HepG2 (cell line): ENCODE results near the gene PSME3IP1. TPM values are rescaled to one million over a fixed set of nuclear protein-coding genes. Genes with fewer than 3 reads are reported as not detected.

Experiments
- ATAC-seq: fragments of 200-7000 bp; cut with Tn5 transposase; 3 replicates; pipeline ENCODE4 v1.9.1; 2020; ENCODE audit warnings: mild to moderate bottlenecking, moderate library complexity
- BruUV-seq: library from RNA; stranded (reverse); fragments of 400-500 nt; replicated peaks from 2 replicates; lab custom pipeline; 2021; lab: Mats Ljungman, UMichigan
- CTCF ChIA-PET: fragments of 300-600 bp; formaldehyde crosslinking; extraction: SDS; loops from one replicate; lab custom pipeline; 2021; ENCODE audit warnings: low total read pairs, inconsistent platforms, low intra/inter-chr PET ratio; lab: Yijun Ruan, JAX
- POLR2A ChIA-PET: fragments of 350-600 bp; sonication (Branson Sonifier 250); formaldehyde crosslinking; loops from one replicate; lab custom pipeline; 2020; ENCODE audit warnings: antibody characterized with exemption, inconsistent platforms; lab: Yijun Ruan, JAX
- DNase-seq: peaks from one replicate; pipeline ENCODE4 v3.0.0-alpha.2; 2015; ENCODE audit warnings: low spot score
- FAIRE-seq: peaks from 3 replicates; lab custom pipeline; 2011; peaks lifted over from hg19 to GRCh38; lab: Jason Lieb, UNC
- H2AFZ ChIP-seq: one replicate; pipeline ENCODE4 v1.6.1; 2011; ENCODE audit warnings: low read length, inconsistent platforms
- H3K27ac ChIP-seq: fragments of 300-600 bp; 3 replicates; pipeline ENCODE4 v1.8.0; 2011; ENCODE audit warnings: mixed run types, mild to moderate bottlenecking, mixed read lengths, low read length, inconsistent platforms; ENCODE audit not compliant: insufficient read depth; ENCODE audit errors: extremely low read length
- H3K27me3 ChIP-seq, 2 experiments: fragments of 200-600 bp in 1 of 2; 2 replicates in 1 of 2; 3 replicates in 1 of 2; pipeline versions ENCODE4 v1.6.0 to v1.8.0; 2011; ENCODE audit warnings: low read length in 2 of 2, mild to moderate bottlenecking in 2 of 2, moderate library complexity in 2 of 2, inconsistent platforms in 1 of 2; ENCODE audit not compliant: insufficient read depth in 2 of 2, control insufficient read depth in 1 of 2
- H3K36me3 ChIP-seq, 2 experiments: fragments of 200-600 bp in 1 of 2; replicated peaks in 1 of 2; 2 replicates in 1 of 2; 3 replicates in 1 of 2; pipeline versions ENCODE4 v1.5.1 to v1.8.0; 2011; ENCODE audit warnings: low read length in 2 of 2, inconsistent platforms in 1 of 2; ENCODE audit not compliant: insufficient read depth in 2 of 2, control insufficient read depth in 1 of 2
- H3K4me1 ChIP-seq: 2 replicates; pipeline ENCODE4 v1.5.1; 2012; ENCODE audit warnings: low read length, inconsistent platforms; ENCODE audit not compliant: insufficient read depth
- H3K4me2 ChIP-seq: 2 replicates; pipeline ENCODE4 v1.6.0; 2011; ENCODE audit warnings: low read depth, low read length, inconsistent platforms
- H3K4me3 ChIP-seq, 3 experiments: fragments of 200-600 bp in 1 of 3; sonication (generic), shearing (Covaris generic) in 1 of 3; replicated peaks in 1 of 3; 2 replicates each; pipeline ENCODE4 v1.5.1; 2011 to 2016; ENCODE audit warnings: low read length in 3 of 3, inconsistent platforms in 2 of 3, low read depth in 2 of 3, mild to moderate bottlenecking in 2 of 3, control low read depth in 1 of 3, mixed read lengths in 1 of 3; ENCODE audit not compliant: insufficient read depth in 1 of 3
- H3K79me2 ChIP-seq: one replicate; pipeline ENCODE4 v1.6.1; 2011; ENCODE audit warnings: low read length, inconsistent platforms; ENCODE audit not compliant: insufficient read depth
- H3K9ac ChIP-seq: 2 replicates; pipeline ENCODE4 v1.6.0; 2011; ENCODE audit warnings: mild to moderate bottlenecking, low read depth, low read length, inconsistent platforms; ENCODE audit not compliant: insufficient read depth
- H3K9me3 ChIP-seq: 2 replicates; pipeline ENCODE4 v1.5.1; 2012; ENCODE audit warnings: mild to moderate bottlenecking, low read length
- H4K20me1 ChIP-seq: 2 replicates; pipeline ENCODE4 v1.6.0; 2011; ENCODE audit warnings: inconsistent platforms, mild to moderate bottlenecking, low read length, moderate library complexity; ENCODE audit not compliant: insufficient read depth
- ATF4 ChIP-seq, 2 experiments: fragments of 450-650 bp in 1 of 2; sonication (generic) in 1 of 2; formaldehyde crosslinking; IDR thresholded peaks; 2 replicates each; pipeline versions ENCODE4 v1.5.0 to v1.8.0; 2020 to 2022; ENCODE audit warnings: mild to moderate bottlenecking in 1 of 2, missing genetic modification reagents in 1 of 2
- CEBPB ChIP-seq: IDR thresholded peaks from 2 replicates; pipeline ENCODE4 v1.6.1; 2011; ENCODE audit warnings: low read depth, low read length, improper control_type of control experiment, borderline replicate concordance
- CEBPG ChIP-seq: IDR thresholded peaks from 2 replicates; pipeline ENCODE4 v1.6.1; 2016
- KLF15 ChIP-seq: sonication (generic); formaldehyde crosslinking; IDR thresholded peaks from 2 replicates; pipeline ENCODE4 v1.8.1; 2023; ENCODE audit warnings: borderline replicate concordance, mild to moderate bottlenecking, inconsistent platforms, missing genetic modification reagents, mixed read lengths
- SOX13 ChIP-seq, 3 experiments: fragments of 450-650 bp in 1 of 3; sonication (generic) in 1 of 3; formaldehyde crosslinking in 1 of 3; IDR thresholded peaks in 2 of 3; conservative IDR thresholded peaks in 1 of 3; 2 replicates each; pipeline versions ENCODE4 v1.5.0 to v1.6.1; 2016 to 2020; ENCODE audit warnings: antibody characterized with exemption in 1 of 3, mild to moderate bottlenecking in 1 of 3, missing compliant biosample characterization in 1 of 3, missing genetic modification reagents in 1 of 3, moderate library complexity in 1 of 3
- SOX5 ChIP-seq: IDR thresholded peaks from 2 replicates; pipeline ENCODE4 v1.6.1; 2016; ENCODE audit warnings: borderline replicate concordance
- SOX6 ChIP-seq, 2 experiments: fragments of 450-650 bp in 1 of 2; sonication (generic) in 1 of 2; formaldehyde crosslinking in 1 of 2; IDR thresholded peaks; 2 replicates each; pipeline versions ENCODE4 v1.4.0 to v1.6.1; 2017 to 2020; ENCODE audit warnings: antibody characterized with exemption in 1 of 2, mild to moderate bottlenecking in 1 of 2, missing genetic modification reagents in 1 of 2
- ZXDC ChIP-seq: sonication (generic); formaldehyde crosslinking; IDR thresholded peaks from 2 replicates; pipeline ENCODE4 v1.5.0; 2020; ENCODE audit warnings: mild to moderate bottlenecking, missing genetic modification reagents
- WGBS: methylation state at CpG from one replicate; pipeline ENCODE4 v1.1.6; 2017; ENCODE audit warnings: low lambda C conversion rate; 5-methylcytosine and 5-hydroxymethylcytosine counted together
- in situ Hi-C: cut with HindIII; loops from 2 replicates; pipeline ENCODE4 v1.10.0; 2017; ENCODE audit warnings: low pct_unique_long_range_greater_than_20kb; ENCODE audit not compliant: extremely low pct_ligation_motif_present
- intact Hi-C: fragments of 100-400 bp; cut with micrococcal nuclease; formaldehyde crosslinking; loops from one replicate; pipeline ENCODE4 v1.10.0; 2022; ENCODE audit not compliant: unreplicated experiment
- polyA plus RNA-seq, 8 experiments: library from polyadenylated mRNA; depleted of rRNA in 3 of 8; stranded (reverse) in 7 of 8; unstranded in 1 of 8; fragments of >200 nt; fragmentation: Illumina TruSeq in 4 of 8; extraction: Trizol in 4 of 8; gene quantifications; 2 replicates each; pipeline versions ENCODE4 v1.2.1 to v1.2.3, GENCODE V29; 2011 to 2016; ENCODE audit warnings: low read depth in 4 of 8, missing spikeins in 1 of 8, mixed read lengths in 1 of 8; ENCODE audit not compliant: insufficient read depth in 1 of 8
- total RNA-seq, 5 experiments: library from RNA; depleted of rRNA; stranded (reverse); fragments of >200 nt; fragmentation: Illumina TruSeq; extraction: Trizol; gene quantifications; 2 replicates each; pipeline ENCODE4 v1.2.3, GENCODE V29; 2016; ENCODE audit warnings: low read depth in 1 of 5

PSME3IP1 gene
- total and polyA plus RNA-seq, 2 of the 13 experiments (the other 11 are each of a cell fraction or from before 2014, with no cell fraction given) = 90.8 to 99.8 TPM

DNA sequence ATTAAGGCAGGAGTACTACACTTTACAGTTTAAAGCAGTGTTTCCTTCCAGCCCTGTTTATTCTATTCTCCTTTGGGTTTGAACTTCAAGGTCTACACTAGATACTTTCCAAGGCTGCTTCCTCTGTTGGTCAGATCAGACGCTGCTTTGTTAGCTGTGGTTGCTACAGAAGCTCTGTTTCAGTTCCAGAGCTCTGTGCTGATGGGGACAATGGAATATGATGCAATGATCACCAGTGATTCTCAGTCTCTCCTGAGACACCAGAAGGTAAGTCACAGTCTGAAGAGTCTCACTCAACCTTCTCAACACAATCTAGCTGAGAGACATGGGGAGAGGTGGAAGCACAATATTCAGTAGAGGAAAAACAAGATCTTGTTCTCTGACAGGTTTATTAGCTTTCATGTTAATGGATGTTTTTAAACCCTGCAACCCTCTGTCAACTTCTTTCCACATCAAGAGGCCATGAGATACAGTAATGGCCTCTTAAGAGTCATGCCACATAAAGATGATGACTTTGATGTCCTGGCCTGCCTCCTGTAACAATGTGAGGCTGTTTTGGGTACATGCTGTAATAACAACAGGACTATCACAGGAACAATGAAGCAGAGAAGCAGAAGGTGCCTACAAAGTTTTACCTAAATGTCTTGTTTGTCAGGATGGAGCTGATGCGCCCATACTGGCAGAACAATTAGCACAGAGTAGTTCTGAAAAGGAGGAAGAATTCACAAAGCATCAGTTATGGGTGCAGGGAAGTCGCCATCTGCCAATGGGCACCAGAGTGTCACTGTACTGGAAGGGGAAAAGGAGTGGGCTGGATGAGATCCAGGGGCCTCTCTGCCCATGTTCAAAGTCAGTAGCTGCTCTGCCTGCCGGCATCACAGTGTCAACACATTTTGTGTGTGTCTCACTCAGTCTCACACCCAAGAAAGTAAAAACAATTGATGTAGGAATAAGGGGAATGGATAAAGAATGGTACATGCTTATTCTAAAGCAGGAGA is 33.4 kb downstream of the PSME3IP1 start:
- Histone ChIP-seq H3K4me2 (no peak overlapping the region), H3K27me3 (no peaks in the 10 kb centered on the region), H3K9ac (no peak overlapping the region), H2AFZ (no peak overlapping the region), H3K27ac (peak overlapping the region; percentile 4), H3K36me3 (peaks cover 7 to 35% of the 10 kb centered on the region in 2 experiments; a peak in 4 of 5 replicates), H3K9me3 (no peaks in the 10 kb centered on the region), H3K79me2 (no peaks in the 10 kb centered on the region), H4K20me1 (no peaks in the 10 kb centered on the region), H3K4me1 (peaks cover 27% of the 10 kb centered on the region), H3K4me3 (no peak overlapping the region)
- in situ Hi-C loops (no loop called here), intact Hi-C loops (no loop called here)
- FAIRE-seq (peak; percentile 50), ATAC-seq (peak; percentile 21; the same call in 1 of the 3 replicates), DNase-seq (peak; percentile 27)
- ChIA-PET CTCF (no interaction called here), POLR2A (interaction anchor here (1.1 to 3.0 kb wide), 3 partner anchors 28 to 93 kb away, joined by 3 to 10 read pairs (median 3); partner anchors contain the start of genes ARL2BP, PSME3IP1 and RSPRY1)
- TF ChIP-seq SOX13 (IDR thresholded peaks at IDR 0.05) (no peak), SOX13 (CRISPR knock-in tag; conservative IDR thresholded peaks at IDR 0.05 in 1 of 2, IDR thresholded peaks at IDR 0.05 in 1 of 2) (peak in 1 of 2 experiments; percentile 66; a peak in 1 of 4 replicates), CEBPG (CRISPR knock-in tag) (peak; percentile 74), ATF4 (CRISPR knock-in tag; IDR thresholded peaks at IDR 0.05) (peak in 1 of 2 experiments; percentile 80; a peak in 2 of 4 replicates), SOX6 (IDR thresholded peaks at IDR 0.05) (no peak), SOX6 (CRISPR knock-in tag; IDR thresholded peaks at IDR 0.05) (peak; percentile 62; the same call in 1 of the 2 replicates), SOX5 (CRISPR knock-in tag) (peak; percentile 52; the same call in 1 of the 2 replicates), ZXDC (no peak), KLF15 (CRISPR knock-in tag) (no peak), CEBPB (peak; percentile 93)
- 79% methylated on average over 4 of the region's 4 CpGs for WGBS
- no TSS peak for BruUV-seq
